ENCODE data around the gene FGFR1OP2.

DNA sequence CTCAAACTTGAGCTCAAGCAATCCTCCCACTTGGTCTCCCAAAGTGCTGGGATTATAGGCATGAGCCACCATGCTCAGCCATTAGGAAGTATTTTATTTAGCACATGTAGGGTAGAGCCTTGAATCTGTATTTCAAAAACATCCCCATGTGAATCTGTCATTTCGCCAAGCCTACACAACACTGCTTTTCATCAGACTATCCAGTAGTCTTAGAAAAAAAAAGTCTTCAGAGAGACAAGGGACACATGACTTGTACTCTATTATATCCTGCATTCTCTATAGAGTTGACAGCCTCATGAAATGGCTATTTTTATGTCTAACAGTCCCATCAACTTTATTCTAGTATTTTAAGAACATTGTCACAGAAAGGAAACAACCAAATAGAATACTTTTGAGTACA lies 40.5 kb downstream of the FGFR1OP2 start:
- TF ChIP-seq POLR2AphosphoS5 (IDR thresholded peaks at IDR 0.05; ENCODE audit: low read depth, low read length) (no peak), TAF1 (IDR thresholded peaks at IDR 0.05; ENCODE audit: borderline replicate concordance, insufficient read depth, low read length) (no peak), SIN3A (IDR thresholded peaks at IDR 0.05; ENCODE audit: borderline replicate concordance, insufficient read depth, low read length) (no peak)
- TF ChIP-seq, protein P1, sequence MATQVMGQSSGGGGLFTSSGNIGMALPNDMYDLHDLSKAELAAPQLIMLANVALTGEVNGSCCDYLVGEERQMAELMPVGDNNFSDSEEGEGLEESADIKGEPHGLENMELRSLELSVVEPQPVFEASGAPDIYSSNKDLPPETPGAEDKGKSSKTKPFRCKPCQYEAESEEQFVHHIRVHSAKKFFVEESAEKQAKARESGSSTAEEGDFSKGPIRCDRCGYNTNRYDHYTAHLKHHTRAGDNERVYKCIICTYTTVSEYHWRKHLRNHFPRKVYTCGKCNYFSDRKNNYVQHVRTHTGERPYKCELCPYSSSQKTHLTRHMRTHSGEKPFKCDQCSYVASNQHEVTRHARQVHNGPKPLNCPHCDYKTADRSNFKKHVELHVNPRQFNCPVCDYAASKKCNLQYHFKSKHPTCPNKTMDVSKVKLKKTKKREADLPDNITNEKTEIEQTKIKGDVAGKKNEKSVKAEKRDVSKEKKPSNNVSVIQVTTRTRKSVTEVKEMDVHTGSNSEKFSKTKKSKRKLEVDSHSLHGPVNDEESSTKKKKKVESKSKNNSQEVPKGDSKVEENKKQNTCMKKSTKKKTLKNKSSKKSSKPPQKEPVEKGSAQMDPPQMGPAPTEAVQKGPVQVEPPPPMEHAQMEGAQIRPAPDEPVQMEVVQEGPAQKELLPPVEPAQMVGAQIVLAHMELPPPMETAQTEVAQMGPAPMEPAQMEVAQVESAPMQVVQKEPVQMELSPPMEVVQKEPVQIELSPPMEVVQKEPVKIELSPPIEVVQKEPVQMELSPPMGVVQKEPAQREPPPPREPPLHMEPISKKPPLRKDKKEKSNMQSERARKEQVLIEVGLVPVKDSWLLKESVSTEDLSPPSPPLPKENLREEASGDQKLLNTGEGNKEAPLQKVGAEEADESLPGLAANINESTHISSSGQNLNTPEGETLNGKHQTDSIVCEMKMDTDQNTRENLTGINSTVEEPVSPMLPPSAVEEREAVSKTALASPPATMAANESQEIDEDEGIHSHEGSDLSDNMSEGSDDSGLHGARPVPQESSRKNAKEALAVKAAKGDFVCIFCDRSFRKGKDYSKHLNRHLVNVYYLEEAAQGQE (IDR thresholded peaks at IDR 0.05; ENCODE audit: insufficient read depth in 1 of 2, low read depth in 2 of 2, low read length in 2 of 2): no peak
